Measurements from ENCODE around the gene CTRB2.

Gene CTRB2

DNA sequence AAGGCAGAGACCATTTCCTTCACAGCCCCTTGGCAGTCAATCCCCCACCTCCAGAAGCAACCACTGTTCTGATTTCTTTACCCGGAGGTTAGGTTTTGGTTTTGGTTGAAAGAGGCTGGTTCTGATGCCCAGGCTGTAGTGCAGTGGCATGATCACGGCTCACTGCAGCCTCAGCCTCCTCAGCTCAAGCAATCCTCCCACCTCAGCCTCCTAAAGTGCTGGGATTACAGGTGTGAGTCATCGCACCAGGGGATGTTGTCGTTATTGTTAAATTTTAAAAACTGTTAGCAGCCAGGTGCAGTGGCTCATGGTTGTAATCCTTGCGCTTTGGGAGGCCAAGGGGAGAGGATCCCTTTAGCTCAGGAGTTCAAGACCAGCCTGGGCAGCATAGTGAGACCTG is 3.0 kb upstream of the CTRB2 start:
- no peak for TF ChIP-seq TAF1 (IDR thresholded peaks at IDR 0.05; ENCODE audit: borderline replicate concordance, insufficient read depth, low read length)
- no peak for TF ChIP-seq POLR2AphosphoS5 (IDR thresholded peaks at IDR 0.05; ENCODE audit: low read depth, low read length)
- no peak for TF ChIP-seq FOXP2 (optimal IDR thresholded peaks at IDR 0.05; ENCODE audit: borderline replicate concordance, extremely low read depth, extremely low read length, insufficient read depth)

DNA sequence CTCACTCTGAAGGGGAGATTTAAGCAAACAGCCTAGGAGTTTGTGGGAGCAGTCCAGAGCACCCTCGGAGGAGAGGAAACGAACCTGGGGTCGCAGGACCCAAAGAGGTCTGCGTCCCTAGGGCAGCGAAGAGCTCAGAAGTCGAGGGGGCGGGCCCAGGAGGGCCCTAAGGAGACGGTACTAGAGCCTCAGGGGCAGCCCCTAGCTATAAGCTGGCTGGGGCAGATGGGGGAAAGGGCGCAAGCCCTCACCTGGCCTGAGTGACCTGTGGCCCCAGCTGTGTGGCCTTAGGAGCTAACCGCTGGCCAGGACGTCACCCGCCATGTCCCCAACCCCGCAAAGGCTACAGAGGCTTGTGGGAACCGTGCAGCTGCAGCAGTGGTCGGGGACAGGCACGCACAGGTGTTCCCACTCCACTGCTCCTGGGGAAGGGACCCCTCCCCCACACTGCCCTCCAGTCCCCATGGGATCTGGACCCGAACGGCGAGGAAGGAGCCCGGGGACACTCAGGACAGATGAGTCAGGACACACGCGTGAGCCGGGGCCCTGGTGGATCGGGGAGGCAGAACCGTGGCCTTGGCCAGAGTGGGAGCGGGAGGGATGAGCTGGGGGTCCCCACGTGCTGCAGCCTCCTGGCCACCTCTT is 2.0 kb upstream of the CTRB2 start:
- TF ChIP-seq FOXP2 (optimal IDR thresholded peaks at IDR 0.05; ENCODE audit: borderline replicate concordance, extremely low read depth, extremely low read length, insufficient read depth) = no peak
- TF ChIP-seq POLR2AphosphoS5 (IDR thresholded peaks at IDR 0.05; ENCODE audit: low read depth, low read length) = no peak
- no peak for TF ChIP-seq SIN3A (IDR thresholded peaks at IDR 0.05; ENCODE audit: borderline replicate concordance, insufficient read depth, low read length)
- TF ChIP-seq, protein P1, sequence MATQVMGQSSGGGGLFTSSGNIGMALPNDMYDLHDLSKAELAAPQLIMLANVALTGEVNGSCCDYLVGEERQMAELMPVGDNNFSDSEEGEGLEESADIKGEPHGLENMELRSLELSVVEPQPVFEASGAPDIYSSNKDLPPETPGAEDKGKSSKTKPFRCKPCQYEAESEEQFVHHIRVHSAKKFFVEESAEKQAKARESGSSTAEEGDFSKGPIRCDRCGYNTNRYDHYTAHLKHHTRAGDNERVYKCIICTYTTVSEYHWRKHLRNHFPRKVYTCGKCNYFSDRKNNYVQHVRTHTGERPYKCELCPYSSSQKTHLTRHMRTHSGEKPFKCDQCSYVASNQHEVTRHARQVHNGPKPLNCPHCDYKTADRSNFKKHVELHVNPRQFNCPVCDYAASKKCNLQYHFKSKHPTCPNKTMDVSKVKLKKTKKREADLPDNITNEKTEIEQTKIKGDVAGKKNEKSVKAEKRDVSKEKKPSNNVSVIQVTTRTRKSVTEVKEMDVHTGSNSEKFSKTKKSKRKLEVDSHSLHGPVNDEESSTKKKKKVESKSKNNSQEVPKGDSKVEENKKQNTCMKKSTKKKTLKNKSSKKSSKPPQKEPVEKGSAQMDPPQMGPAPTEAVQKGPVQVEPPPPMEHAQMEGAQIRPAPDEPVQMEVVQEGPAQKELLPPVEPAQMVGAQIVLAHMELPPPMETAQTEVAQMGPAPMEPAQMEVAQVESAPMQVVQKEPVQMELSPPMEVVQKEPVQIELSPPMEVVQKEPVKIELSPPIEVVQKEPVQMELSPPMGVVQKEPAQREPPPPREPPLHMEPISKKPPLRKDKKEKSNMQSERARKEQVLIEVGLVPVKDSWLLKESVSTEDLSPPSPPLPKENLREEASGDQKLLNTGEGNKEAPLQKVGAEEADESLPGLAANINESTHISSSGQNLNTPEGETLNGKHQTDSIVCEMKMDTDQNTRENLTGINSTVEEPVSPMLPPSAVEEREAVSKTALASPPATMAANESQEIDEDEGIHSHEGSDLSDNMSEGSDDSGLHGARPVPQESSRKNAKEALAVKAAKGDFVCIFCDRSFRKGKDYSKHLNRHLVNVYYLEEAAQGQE (IDR thresholded peaks at IDR 0.05; ENCODE audit: insufficient read depth in 1 of 2, low read depth in 2 of 2, low read length in 2 of 2) = no peak

DNA sequence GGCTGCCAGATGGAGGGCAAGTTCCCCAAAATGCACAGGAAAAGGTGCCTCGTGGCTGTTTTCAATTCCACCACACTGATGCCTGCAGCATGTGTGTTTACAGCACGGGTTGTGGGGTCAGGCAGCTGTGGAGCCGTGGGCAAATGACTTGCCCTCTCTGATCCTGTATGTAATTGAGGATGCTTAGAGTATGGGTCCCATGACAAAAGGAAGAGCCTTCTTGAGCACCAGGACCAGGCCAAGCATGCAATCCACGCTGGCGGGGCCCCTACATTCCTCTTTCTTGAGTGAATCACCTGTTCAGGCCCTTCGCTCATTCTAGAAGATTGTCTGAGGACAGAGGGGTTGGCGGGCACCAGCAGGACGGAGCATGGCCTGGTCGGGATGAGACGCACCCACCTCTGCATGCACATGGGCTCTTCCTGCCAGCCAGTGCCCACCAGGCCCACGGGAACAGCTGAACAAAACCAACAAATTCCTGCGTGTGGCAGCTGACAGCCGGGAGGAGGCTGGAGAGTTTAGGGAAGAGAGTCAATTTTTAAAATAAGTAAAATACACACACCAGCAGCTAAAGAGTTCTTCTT is 1.4 kb upstream of the CTRB2 start:
- TF ChIP-seq TAF1 (IDR thresholded peaks at IDR 0.05; ENCODE audit: borderline replicate concordance, insufficient read depth, low read length) (no peak), FOXP2 (optimal IDR thresholded peaks at IDR 0.05; ENCODE audit: borderline replicate concordance, extremely low read depth, extremely low read length, insufficient read depth) (no peak), SIN3A (IDR thresholded peaks at IDR 0.05; ENCODE audit: borderline replicate concordance, insufficient read depth, low read length) (no peak), POLR2AphosphoS5 (IDR thresholded peaks at IDR 0.05; ENCODE audit: low read depth, low read length) (no peak)
- TF ChIP-seq, protein P1 (IDR thresholded peaks at IDR 0.05; ENCODE audit: insufficient read depth in 1 of 2, low read depth in 2 of 2, low read length in 2 of 2) = no peak

DNA sequence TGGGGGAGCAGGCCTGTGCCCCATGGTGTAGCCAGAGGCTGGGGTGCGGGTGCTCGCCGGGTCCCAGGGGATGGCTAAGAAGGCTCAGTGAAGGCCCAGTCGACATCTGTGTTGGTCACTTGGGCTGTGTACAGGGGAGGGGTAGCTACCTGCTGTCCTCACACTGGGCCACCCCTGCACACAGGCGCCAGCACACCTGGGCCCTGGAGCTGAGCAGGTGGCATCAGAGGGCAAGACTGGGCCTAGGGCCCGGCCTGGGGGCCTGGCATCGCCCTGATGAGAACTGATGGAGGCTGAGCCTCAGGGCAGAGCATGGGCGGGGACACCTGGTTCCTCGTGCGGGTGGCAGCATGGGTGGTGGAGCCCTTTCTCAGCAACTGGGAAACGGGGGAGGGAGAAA is 870 bp upstream of the CTRB2 start:
- TF ChIP-seq SIN3A (IDR thresholded peaks at IDR 0.05; ENCODE audit: borderline replicate concordance, insufficient read depth, low read length) (no peak), TAF1 (IDR thresholded peaks at IDR 0.05; ENCODE audit: borderline replicate concordance, insufficient read depth, low read length) (no peak), FOXP2 (optimal IDR thresholded peaks at IDR 0.05; ENCODE audit: borderline replicate concordance, extremely low read depth, extremely low read length, insufficient read depth) (no peak), POLR2AphosphoS5 (IDR thresholded peaks at IDR 0.05; ENCODE audit: low read depth, low read length) (no peak)
- TF ChIP-seq, protein P1 (IDR thresholded peaks at IDR 0.05; ENCODE audit: insufficient read depth in 1 of 2, low read depth in 2 of 2, low read length in 2 of 2) = no peak

DNA sequence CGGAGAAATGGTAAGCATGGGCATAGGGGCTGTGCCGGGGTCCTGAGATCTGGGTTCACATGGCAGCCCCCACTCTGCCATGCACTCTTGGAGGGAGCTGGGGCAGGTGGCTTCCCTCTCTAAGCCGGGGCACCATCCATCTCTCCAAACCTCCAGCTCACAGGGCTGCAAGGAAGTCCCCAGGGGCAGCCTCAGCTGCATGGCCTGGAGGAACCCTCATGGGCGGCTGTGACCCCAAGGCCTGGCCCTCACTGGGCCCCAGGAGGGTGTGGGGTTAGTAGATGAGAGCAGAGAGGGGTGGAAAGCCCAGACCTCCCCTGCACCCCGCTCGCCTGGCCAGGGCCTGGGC is 2.6 kb downstream of the CTRB2 start:
- TF ChIP-seq SIN3A (IDR thresholded peaks at IDR 0.05; ENCODE audit: borderline replicate concordance, insufficient read depth, low read length) (no peak), FOXP2 (optimal IDR thresholded peaks at IDR 0.05; ENCODE audit: borderline replicate concordance, extremely low read depth, extremely low read length, insufficient read depth) (no peak), POLR2AphosphoS5 (IDR thresholded peaks at IDR 0.05; ENCODE audit: low read depth, low read length) (no peak), TAF1 (IDR thresholded peaks at IDR 0.05; ENCODE audit: borderline replicate concordance, insufficient read depth, low read length) (no peak)
- TF ChIP-seq, protein P1 (IDR thresholded peaks at IDR 0.05; ENCODE audit: insufficient read depth in 1 of 2, low read depth in 2 of 2, low read length in 2 of 2) = no peak

Measured in PFSK-1 (cell line).